ENCODE results near the gene VAT1L.

VAT1L gene

DNA sequence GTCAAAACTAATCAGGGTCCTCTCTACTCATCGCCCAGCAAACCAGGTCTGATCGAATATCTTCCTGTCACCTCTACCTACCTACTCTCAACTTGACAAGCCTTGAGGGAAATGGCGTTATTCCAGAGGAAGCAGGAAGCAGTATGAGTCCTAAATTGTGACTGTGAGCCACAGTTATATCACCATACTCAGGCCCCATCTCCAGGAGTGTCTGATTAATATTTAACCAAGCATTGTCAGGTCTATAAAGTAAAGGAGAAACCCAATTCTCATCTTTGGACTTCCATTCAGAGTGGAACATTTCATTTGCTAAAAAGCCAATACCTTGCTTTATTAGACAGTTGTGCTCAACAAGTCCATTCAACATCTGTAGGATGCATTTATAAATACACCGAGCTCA, 216.2 kb downstream of the VAT1L start:
- TF ChIP-seq, protein P1, sequence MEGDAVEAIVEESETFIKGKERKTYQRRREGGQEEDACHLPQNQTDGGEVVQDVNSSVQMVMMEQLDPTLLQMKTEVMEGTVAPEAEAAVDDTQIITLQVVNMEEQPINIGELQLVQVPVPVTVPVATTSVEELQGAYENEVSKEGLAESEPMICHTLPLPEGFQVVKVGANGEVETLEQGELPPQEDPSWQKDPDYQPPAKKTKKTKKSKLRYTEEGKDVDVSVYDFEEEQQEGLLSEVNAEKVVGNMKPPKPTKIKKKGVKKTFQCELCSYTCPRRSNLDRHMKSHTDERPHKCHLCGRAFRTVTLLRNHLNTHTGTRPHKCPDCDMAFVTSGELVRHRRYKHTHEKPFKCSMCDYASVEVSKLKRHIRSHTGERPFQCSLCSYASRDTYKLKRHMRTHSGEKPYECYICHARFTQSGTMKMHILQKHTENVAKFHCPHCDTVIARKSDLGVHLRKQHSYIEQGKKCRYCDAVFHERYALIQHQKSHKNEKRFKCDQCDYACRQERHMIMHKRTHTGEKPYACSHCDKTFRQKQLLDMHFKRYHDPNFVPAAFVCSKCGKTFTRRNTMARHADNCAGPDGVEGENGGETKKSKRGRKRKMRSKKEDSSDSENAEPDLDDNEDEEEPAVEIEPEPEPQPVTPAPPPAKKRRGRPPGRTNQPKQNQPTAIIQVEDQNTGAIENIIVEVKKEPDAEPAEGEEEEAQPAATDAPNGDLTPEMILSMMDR (IDR thresholded peaks at IDR 0.05), result no peak
- H3K9me3 ChIP-seq, result no peaks in the 10 kb centered on the region
- no peak overlapping the region for H3K27ac ChIP-seq

GRCh38 chr16:78005881-78006280, 217.5 kb downstream of the VAT1L start:
- Histone ChIP-seq H3K4me1 (ENCODE audit: control insufficient read depth in 1 of 2, insufficient read depth in 1 of 2, low read depth in 1 of 2, low read length in 1 of 2) (no peaks in the 10 kb centered on the region), H3K36me3 (no peaks in the 10 kb centered on the region), H3K4me3 (ENCODE audit: low read depth in 1 of 2, low read length in 1 of 2) (no peak overlapping the region), H3K27ac (no peak overlapping the region), H3K9me3 (no peaks in the 10 kb centered on the region), H3K27me3 (no peaks in the 10 kb centered on the region)
- TF ChIP-seq, protein P1 (IDR thresholded peaks at IDR 0.05), result no peak

More for the DNA sequence above, 216.2 kb downstream of the VAT1L start:
- no peaks in the 10 kb centered on the region for H3K36me3 ChIP-seq
- no peaks in the 10 kb centered on the region for H3K27me3 ChIP-seq
- H3K4me3 ChIP-seq (ENCODE audit: low read depth in 1 of 2, low read length in 1 of 2), result no peak overlapping the region
- H3K4me1 ChIP-seq (ENCODE audit: control insufficient read depth in 1 of 2, insufficient read depth in 1 of 2, low read depth in 1 of 2, low read length in 1 of 2), result no peaks in the 10 kb centered on the region

GRCh38 chr16:78007121-78007520, 218.8 kb downstream of the VAT1L start:
- Histone ChIP-seq H3K36me3 (no peaks in the 10 kb centered on the region), H3K4me3 (ENCODE audit: low read depth in 1 of 2, low read length in 1 of 2) (no peak overlapping the region), H3K9me3 (no peaks in the 10 kb centered on the region), H3K27me3 (no peaks in the 10 kb centered on the region), H3K4me1 (ENCODE audit: control insufficient read depth in 1 of 2, insufficient read depth in 1 of 2, low read depth in 1 of 2, low read length in 1 of 2) (no peaks in the 10 kb centered on the region), H3K27ac (no peak overlapping the region)
- TF ChIP-seq, protein P1 (IDR thresholded peaks at IDR 0.05), result no peak

DNA sequence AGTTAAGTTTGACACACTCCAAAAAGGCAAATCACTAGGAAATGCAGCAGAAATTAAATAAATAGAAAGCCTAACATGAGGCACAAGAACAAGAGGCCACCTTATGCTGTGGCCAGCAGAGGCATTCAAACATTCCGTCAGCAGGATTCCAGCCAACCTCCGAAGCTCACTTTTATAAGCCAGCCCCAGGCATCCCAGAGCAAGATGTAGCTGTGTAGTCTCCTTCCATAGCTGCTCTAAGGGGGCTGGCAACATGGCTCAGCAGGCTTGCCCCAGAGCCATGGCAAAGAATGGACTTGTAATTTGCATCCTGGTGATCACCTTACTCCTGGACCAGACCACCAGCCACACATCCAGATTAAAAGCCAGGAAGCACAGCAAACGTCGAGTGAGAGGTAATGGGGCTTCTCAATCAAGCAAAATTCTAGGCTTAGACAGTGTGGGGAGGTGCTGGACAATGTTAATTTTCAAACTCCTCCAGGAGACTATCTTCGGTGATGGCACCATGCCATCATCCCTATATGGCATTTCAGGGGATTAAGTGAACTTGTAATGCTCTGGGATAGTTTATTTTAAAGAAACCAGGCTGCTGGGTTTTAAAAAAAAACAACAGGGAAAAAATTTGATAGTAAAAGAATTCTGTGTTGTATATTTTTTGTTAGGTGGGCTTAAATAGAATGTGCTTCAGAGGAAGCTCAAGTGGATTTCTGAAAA, 234.1 kb downstream of the VAT1L start, which contains the start of gene CLEC3A:
CLEC3A (plus strand) TSS at position 202 of the 714 bp plus-strand sequence; CDS start at position 281, 79 bp downstream.
- no peaks in the 10 kb centered on the region for H3K4me1 ChIP-seq (ENCODE audit: control insufficient read depth in 1 of 2, insufficient read depth in 1 of 2, low read depth in 1 of 2, low read length in 1 of 2)
- no peaks in the 10 kb centered on the region for H3K27me3 ChIP-seq
- H3K4me3 ChIP-seq (ENCODE audit: low read depth in 1 of 2, low read length in 1 of 2), result no peak within 1 kb of the TSS
- TF ChIP-seq, protein P1 (IDR thresholded peaks at IDR 0.05), result no peak
- H3K27ac ChIP-seq, result no peak within 1 kb of the TSS
- H3K36me3 ChIP-seq, result no peaks in the 10 kb centered on the region
- no peaks in the 10 kb centered on the region for H3K9me3 ChIP-seq

DNA sequence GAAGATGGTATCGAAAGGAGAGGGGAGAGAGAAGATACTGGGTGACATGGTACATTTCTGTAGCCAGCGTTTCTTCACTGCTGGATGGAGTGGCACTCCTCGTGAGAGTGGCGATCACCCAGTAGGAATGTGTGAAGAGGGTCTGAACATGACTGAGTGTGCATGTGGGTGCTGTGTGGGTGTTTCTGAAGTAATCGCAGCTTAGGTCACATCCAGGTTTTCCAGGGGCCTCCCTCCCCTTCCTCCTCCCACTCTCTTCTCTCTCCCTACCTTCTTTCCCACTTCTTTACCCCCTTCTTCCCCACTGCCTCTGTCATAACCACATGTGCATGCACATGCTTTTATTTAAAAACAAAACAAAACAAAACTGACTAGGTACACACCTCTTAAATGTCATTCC, 235.8 kb downstream of the VAT1L start:
- Histone ChIP-seq H3K27me3 (no peaks in the 10 kb centered on the region), H3K36me3 (no peaks in the 10 kb centered on the region), H3K4me3 (ENCODE audit: low read depth in 1 of 2, low read length in 1 of 2) (no peak overlapping the region), H3K27ac (no peak overlapping the region), H3K9me3 (no peaks in the 10 kb centered on the region), H3K4me1 (ENCODE audit: control insufficient read depth in 1 of 2, insufficient read depth in 1 of 2, low read depth in 1 of 2, low read length in 1 of 2) (no peaks in the 10 kb centered on the region)
- TF ChIP-seq, protein P1 (IDR thresholded peaks at IDR 0.05), result no peak
